GM23338 (cell line): ENCODE results near the gene NTN4. TPM values are rescaled to one million over a fixed set of nuclear protein-coding genes. Genes with fewer than 3 reads are reported as not detected.

Experiments
- ATAC-seq: fragments of 200-7000 bp; cut with Tn5 transposase; 3 replicates; pipeline ENCODE4 v1.9.1; 2020
- DNase-seq: peaks from one replicate; pipeline ENCODE4 v3.0.0-alpha.2; 2015; ENCODE audit warnings: low spot score
- H2AFZ ChIP-seq: fragments of 200-600 bp; sonication (generic); 2 replicates; pipeline ENCODE4 v1.8.0; 2016; ENCODE audit warnings: antibody characterized with exemption, mild to moderate bottlenecking, moderate library complexity
- H3F3A ChIP-seq: fragments of 200-600 bp; sonication (generic); replicated peaks from 2 replicates; pipeline ENCODE4 v1.8.0; 2017; ENCODE audit warnings: antibody characterized with exemption, mixed run types, low read depth
- H3K27ac ChIP-seq: fragments of 200-600 bp; sonication (generic); 2 replicates; pipeline ENCODE4 v1.6.1; 2016; ENCODE audit warnings: low read depth
- H3K27me3 ChIP-seq: fragments of 200-600 bp; sonication (generic); 2 replicates; pipeline ENCODE4 v1.8.0; 2016; ENCODE audit warnings: mild to moderate bottlenecking, mixed run types, moderate library complexity; ENCODE audit not compliant: insufficient read depth
- H3K36me3 ChIP-seq: fragments of 200-600 bp; sonication (generic); 2 replicates; pipeline ENCODE4 v1.8.0; 2016; ENCODE audit warnings: mild to moderate bottlenecking; ENCODE audit not compliant: insufficient read depth
- H3K4me1 ChIP-seq: fragments of 200-600 bp; sonication (generic); 2 replicates; pipeline ENCODE4 v1.8.0; 2016; ENCODE audit warnings: mild to moderate bottlenecking, moderate library complexity; ENCODE audit not compliant: insufficient read depth
- H3K4me2 ChIP-seq: fragments of 200-600 bp; sonication (generic); 2 replicates; pipeline ENCODE4 v1.7.1; 2017; ENCODE audit warnings: mixed run types
- H3K4me3 ChIP-seq: fragments of 200-600 bp; sonication (generic); 2 replicates; pipeline ENCODE4 v1.6.1; 2016; ENCODE audit warnings: mixed run types
- H3K79me2 ChIP-seq: fragments of 200-600 bp; sonication (generic); replicated peaks from 2 replicates; pipeline ENCODE4 v1.8.0; 2017; ENCODE audit warnings: mild to moderate bottlenecking; ENCODE audit not compliant: insufficient read depth
- H3K9me2 ChIP-seq: fragments of 200-600 bp; sonication (generic); 2 replicates; pipeline ENCODE4 v1.8.0; 2017; ENCODE audit not compliant: insufficient read depth
- H4K20me1 ChIP-seq: fragments of 200-600 bp; sonication (generic); replicated peaks from 2 replicates; pipeline ENCODE4 v1.8.0; 2017; ENCODE audit warnings: mild to moderate bottlenecking; ENCODE audit not compliant: insufficient read depth
- H3K27ac Mint-ChIP-seq: 2 replicates; pipeline ENCODE4 v1.8.0; 2020; ENCODE audit warnings: inconsistent platforms, mild to moderate bottlenecking, moderate library complexity, mixed read lengths
- H3K27me3 Mint-ChIP-seq: 3 replicates; pipeline ENCODE4 v1.8.0; 2022; ENCODE audit warnings: low read depth, mild to moderate bottlenecking, moderate library complexity, mixed read lengths, inconsistent platforms; ENCODE audit not compliant: insufficient read depth, poor library complexity
- H3K36me3 Mint-ChIP-seq: 3 replicates; pipeline ENCODE4 v1.8.0; 2021; ENCODE audit warnings: low read depth, mild to moderate bottlenecking, inconsistent platforms, moderate library complexity, mixed read lengths
- H3K4me1 Mint-ChIP-seq: 3 replicates; pipeline ENCODE4 v1.8.0; 2020; ENCODE audit warnings: mild to moderate bottlenecking, inconsistent platforms, mixed read lengths
- H3K4me3 Mint-ChIP-seq: 3 replicates; pipeline ENCODE4 v1.8.0; 2021; ENCODE audit warnings: moderate library complexity, mild to moderate bottlenecking, inconsistent platforms, mixed read lengths
- H3K9me3 Mint-ChIP-seq: 3 replicates; pipeline ENCODE4 v1.8.0; 2020; ENCODE audit warnings: moderate library complexity, mild to moderate bottlenecking, inconsistent platforms, mixed read lengths
- POLR2AphosphoS5 ChIP-seq: IDR thresholded peaks from 2 replicates; pipeline ENCODE4 v1.6.1; 2016; ENCODE audit warnings: antibody characterized with exemption, low read depth
- polyA plus RNA-seq: library from polyadenylated mRNA; unstranded; fragments of >200 nt; fragmentation: Nextera tagmentation; extraction: Ambion mirVana; gene quantifications from 2 replicates; pipeline ENCODE4 v1.2.1, GENCODE V29; 2016
- total RNA-seq: library from RNA; depleted of rRNA; stranded (reverse); fragments of >200 nt; shearing (Covaris generic); gene quantifications from 2 replicates; pipeline ENCODE4 v1.2.3, GENCODE V29; 2014
- TF ChIP-seq, protein P1 (sequence below): fragments of 250-450 bp; sonication (Bioruptor Pico); IDR thresholded peaks from 2 replicates; pipeline ENCODE4 v1.5.0; 2020; ENCODE audit warnings: mild to moderate bottlenecking, moderate library complexity
- TF ChIP-seq, protein P2 (sequence below), 2 experiments: fragments of 200-600 bp in 1 of 2; sonication (generic) in 1 of 2; conservative IDR thresholded peaks; 2 replicates each; pipeline versions ENCODE4 v1.5.1 to v1.6.1; 2016 to 2017; ENCODE audit warnings: antibody characterized with exemption in 2 of 2, low read depth in 2 of 2, mild to moderate bottlenecking in 2 of 2, moderate library complexity in 1 of 2

The NTN4 gene
- total and polyA plus RNA-seq, 2 experiments from 2014 or later = 1.5 to 3.8 TPM

DNA sequence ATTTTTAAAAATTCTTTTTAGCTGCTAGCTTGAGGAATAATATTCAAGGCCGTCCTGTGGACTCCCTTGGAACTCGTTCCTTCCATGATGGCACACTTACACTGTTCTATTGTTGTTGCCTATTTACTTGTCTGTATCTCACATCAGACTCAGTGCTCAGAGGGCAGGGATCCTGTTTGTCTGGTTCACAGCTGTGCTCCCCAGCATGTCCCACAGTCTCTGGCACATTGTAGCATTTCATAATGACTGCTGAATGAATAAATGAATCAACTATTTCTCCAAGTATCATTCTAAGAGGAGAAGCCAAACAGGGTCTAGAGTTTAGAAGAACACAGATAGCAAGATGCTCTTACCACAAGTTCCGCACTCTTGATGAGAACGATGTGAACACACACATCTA, 48.0 kb downstream of the NTN4 start (continued):
- TF ChIP-seq, protein P1, sequence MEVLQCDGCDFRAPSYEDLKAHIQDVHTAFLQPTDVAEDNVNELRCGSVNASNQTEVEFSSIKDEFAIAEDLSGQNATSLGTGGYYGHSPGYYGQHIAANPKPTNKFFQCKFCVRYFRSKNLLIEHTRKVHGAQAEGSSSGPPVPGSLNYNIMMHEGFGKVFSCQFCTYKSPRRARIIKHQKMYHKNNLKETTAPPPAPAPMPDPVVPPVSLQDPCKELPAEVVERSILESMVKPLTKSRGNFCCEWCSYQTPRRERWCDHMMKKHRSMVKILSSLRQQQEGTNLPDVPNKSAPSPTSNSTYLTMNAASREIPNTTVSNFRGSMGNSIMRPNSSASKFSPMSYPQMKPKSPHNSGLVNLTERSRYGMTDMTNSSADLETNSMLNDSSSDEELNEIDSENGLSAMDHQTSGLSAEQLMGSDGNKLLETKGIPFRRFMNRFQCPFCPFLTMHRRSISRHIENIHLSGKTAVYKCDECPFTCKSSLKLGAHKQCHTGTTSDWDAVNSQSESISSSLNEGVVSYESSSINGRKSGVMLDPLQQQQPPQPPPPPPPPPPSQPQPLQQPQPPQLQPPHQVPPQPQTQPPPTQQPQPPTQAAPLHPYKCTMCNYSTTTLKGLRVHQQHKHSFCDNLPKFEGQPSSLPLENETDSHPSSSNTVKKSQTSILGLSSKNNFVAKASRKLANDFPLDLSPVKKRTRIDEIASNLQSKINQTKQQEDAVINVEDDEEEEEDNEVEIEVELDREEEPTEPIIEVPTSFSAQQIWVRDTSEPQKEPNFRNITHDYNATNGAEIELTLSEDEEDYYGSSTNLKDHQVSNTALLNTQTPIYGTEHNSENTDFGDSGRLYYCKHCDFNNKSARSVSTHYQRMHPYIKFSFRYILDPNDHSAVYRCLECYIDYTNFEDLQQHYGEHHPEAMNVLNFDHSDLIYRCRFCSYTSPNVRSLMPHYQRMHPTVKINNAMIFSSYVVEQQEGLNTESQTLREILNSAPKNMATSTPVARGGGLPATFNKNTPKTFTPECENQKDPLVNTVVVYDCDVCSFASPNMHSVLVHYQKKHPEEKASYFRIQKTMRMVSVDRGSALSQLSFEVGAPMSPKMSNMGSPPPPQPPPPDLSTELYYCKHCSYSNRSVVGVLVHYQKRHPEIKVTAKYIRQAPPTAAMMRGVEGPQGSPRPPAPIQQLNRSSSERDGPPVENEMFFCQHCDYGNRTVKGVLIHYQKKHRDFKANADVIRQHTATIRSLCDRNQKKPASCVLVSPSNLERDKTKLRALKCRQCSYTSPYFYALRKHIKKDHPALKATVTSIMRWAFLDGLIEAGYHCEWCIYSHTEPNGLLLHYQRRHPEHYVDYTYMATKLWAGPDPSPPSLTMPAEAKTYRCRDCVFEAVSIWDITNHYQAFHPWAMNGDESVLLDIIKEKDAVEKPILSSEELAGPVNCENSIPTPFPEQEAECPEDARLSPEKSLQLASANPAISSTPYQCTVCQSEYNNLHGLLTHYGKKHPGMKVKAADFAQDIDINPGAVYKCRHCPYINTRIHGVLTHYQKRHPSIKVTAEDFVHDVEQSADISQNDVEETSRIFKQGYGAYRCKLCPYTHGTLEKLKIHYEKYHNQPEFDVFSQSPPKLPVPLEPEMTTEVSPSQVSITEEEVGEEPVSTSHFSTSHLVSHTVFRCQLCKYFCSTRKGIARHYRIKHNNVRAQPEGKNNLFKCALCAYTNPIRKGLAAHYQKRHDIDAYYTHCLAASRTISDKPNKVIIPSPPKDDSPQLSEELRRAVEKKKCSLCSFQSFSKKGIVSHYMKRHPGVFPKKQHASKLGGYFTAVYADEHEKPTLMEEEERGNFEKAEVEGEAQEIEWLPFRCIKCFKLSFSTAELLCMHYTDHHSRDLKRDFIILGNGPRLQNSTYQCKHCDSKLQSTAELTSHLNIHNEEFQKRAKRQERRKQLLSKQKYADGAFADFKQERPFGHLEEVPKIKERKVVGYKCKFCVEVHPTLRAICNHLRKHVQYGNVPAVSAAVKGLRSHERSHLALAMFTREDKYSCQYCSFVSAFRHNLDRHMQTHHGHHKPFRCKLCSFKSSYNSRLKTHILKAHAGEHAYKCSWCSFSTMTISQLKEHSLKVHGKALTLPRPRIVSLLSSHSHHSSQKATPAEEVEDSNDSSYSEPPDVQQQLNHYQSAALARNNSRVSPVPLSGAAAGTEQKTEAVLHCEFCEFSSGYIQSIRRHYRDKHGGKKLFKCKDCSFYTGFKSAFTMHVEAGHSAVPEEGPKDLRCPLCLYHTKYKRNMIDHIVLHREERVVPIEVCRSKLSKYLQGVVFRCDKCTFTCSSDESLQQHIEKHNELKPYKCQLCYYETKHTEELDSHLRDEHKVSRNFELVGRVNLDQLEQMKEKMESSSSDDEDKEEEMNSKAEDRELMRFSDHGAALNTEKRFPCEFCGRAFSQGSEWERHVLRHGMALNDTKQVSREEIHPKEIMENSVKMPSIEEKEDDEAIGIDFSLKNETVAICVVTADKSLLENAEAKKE (CRISPR knock-in tag) = no peak

DNA sequence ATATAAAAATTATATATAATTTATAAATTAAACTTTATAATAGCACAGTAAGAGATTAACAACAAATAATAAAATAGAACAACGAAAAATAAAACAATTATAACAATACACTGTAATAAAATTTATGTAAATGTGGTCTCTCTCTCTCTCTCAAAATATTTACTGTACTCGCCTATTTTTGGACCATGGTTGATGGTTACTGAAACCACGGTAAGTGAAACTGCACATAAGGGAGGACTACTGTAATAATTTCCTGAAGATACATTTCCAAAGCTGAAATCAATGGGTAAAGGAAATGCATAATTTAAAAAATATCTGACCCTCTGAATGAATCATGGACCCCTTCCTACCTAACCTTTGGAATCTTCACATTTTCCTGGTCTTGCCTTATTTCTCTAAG, 48.9 kb downstream of the NTN4 start:
- H3K27ac Mint-ChIP-seq = no peak overlapping the region
- DNase-seq = no peak
- TF ChIP-seq, protein P2, sequence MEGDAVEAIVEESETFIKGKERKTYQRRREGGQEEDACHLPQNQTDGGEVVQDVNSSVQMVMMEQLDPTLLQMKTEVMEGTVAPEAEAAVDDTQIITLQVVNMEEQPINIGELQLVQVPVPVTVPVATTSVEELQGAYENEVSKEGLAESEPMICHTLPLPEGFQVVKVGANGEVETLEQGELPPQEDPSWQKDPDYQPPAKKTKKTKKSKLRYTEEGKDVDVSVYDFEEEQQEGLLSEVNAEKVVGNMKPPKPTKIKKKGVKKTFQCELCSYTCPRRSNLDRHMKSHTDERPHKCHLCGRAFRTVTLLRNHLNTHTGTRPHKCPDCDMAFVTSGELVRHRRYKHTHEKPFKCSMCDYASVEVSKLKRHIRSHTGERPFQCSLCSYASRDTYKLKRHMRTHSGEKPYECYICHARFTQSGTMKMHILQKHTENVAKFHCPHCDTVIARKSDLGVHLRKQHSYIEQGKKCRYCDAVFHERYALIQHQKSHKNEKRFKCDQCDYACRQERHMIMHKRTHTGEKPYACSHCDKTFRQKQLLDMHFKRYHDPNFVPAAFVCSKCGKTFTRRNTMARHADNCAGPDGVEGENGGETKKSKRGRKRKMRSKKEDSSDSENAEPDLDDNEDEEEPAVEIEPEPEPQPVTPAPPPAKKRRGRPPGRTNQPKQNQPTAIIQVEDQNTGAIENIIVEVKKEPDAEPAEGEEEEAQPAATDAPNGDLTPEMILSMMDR (conservative IDR thresholded peaks at IDR 0.05; ENCODE audit: low read depth in 2 of 2) = no peak
- no peak for TF ChIP-seq POLR2AphosphoS5
- no peak overlapping the region for H3K4me3 ChIP-seq
- H3K36me3 ChIP-seq = no peaks in the 10 kb centered on the region
- H3K27me3 ChIP-seq = no peaks in the 10 kb centered on the region
- no peaks in the 10 kb centered on the region for H3K4me1 ChIP-seq
- no peak overlapping the region for H2AFZ ChIP-seq
- no peak for ATAC-seq
- H3K4me3 Mint-ChIP-seq = no peak overlapping the region
- H3K9me3 Mint-ChIP-seq = peaks cover 8% of the 10 kb centered on the region; the same call in 2 of the 3 replicates
- no peak overlapping the region for H3K4me2 ChIP-seq
- peaks cover 12% of the 10 kb centered on the region for H3K36me3 Mint-ChIP-seq
- H3K4me1 Mint-ChIP-seq = no peaks in the 10 kb centered on the region
- H3K79me2 ChIP-seq = no peaks in the 10 kb centered on the region
- 0 out of 2 replicates have a peak, but pooled peaks cover 3% of the 10 kb centered on the region for H4K20me1 ChIP-seq
- H3K27ac ChIP-seq = no peak overlapping the region
- no peaks in the 10 kb centered on the region for H3K9me2 ChIP-seq
- no peaks in the 10 kb centered on the region for H3F3A ChIP-seq
- H3K27me3 Mint-ChIP-seq = no peaks in the 10 kb centered on the region
